HUES64 (cell line): ENCODE measurements around the gene NOTO.

Source experiments
- H3K27ac ChIP-seq: 2 replicates; pipeline ENCODE4 v1.7.0; 2013; ENCODE audit warnings: low read depth, low read length, inconsistent platforms
- H3K27me3 ChIP-seq: 2 replicates; pipeline ENCODE4 v1.6.1; 2013; ENCODE audit warnings: mild to moderate bottlenecking, low read length; ENCODE audit not compliant: insufficient read depth
- H3K36me3 ChIP-seq: 2 replicates; pipeline ENCODE4 v1.6.1; 2013; ENCODE audit warnings: mild to moderate bottlenecking, low read length; ENCODE audit not compliant: insufficient read depth
- H3K4me1 ChIP-seq: 2 replicates; pipeline ENCODE4 v1.6.1; 2013; ENCODE audit warnings: mild to moderate bottlenecking, low read length, moderate library complexity; ENCODE audit not compliant: insufficient read depth
- H3K4me3 ChIP-seq: 2 replicates; pipeline ENCODE4 v1.5.1; 2013; ENCODE audit warnings: mild to moderate bottlenecking, low read length, moderate library complexity
- H3K9ac ChIP-seq: 2 replicates; pipeline ENCODE4 v1.6.1; 2013; ENCODE audit warnings: mild to moderate bottlenecking, low read depth, low read length
- H3K9me3 ChIP-seq: 2 replicates; pipeline ENCODE4 v1.6.1; 2013; ENCODE audit warnings: low read depth, low read length; ENCODE audit not compliant: insufficient read depth
- WGBS: fragments of 150-250, 120-280 bp; methylation state at CpG from one replicate; pipeline ENCODE4 v1.1.7; 2013; ENCODE audit warnings: missing lambda C conversion rate; 5-methylcytosine and 5-hydroxymethylcytosine counted together

NOTO gene

DNA sequence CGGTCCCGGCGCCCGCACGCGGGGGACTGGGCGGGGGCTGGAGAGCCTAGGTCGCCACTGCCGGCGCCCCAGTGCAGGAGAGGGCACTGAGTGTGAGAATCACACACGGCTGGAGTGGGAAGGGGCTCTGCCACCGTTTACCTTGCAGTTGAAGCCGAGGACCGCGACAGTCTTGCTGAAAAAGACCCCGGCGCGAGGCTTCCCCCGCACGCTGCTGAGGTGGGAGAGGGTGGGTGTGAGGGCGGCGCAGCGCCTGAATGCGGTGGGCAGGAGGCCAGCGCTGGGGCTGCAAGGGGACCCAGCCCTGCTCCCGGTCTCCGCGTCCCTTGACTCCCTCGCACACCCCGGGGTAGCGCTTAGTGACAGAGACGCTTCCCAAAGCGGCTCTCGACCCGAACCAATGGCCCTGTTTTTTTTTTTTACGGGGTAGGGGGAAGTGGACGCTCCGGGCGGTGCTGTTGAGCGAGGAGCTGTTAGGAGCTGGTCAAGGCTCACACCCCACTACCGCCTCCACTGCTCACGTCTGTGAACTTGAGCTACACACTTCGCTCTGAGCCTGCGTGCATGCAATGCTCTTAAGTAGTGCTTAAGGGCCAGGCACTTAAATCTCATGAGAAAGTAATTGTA, 794 bp downstream of the NOTO start:
- Histone ChIP-seq H3K36me3 (no peaks in the 10 kb centered on the region), H3K9me3 (no peaks in the 10 kb centered on the region), H3K27ac (no peak overlapping the region), H3K4me3 (peak overlapping the region; percentile 51), H3K4me1 (no peaks in the 10 kb centered on the region), H3K27me3 (peaks cover 47% of the 10 kb centered on the region), H3K9ac (peak overlapping the region; percentile 25; the same call in 1 of the 2 replicates)
- 6% methylated on average over 44 of the region's 44 CpGs for WGBS

DNA sequence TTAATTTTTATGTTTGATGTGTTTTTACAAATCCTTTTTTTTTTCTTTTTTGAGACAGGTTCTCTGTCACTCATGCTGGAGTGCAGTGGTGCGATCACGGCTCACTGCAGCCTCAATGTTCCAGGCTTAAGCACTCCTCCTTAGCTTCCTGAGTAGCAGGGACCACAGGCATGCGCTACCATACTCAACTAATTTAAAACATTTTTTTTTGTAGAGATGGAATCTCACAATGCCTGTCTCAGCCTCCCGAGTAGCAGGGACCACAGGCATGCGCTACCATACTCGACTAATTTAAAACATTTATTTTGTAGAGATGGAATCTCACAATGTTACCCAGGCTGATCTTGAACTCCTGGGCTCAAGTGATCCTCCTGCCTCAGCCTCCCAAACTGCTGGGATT, 3.2 kb downstream of the NOTO start:
- H3K4me3 ChIP-seq, result no peak overlapping the region
- H3K4me1 ChIP-seq, result no peaks in the 10 kb centered on the region
- no peak overlapping the region for H3K9ac ChIP-seq
- WGBS, result 94% methylated on average over 6 of the region's 6 CpGs
- no peaks in the 10 kb centered on the region for H3K36me3 ChIP-seq
- no peaks in the 10 kb centered on the region for H3K9me3 ChIP-seq
- H3K27ac ChIP-seq, result no peak overlapping the region
- H3K27me3 ChIP-seq, result peaks cover 47% of the 10 kb centered on the region

GRCh38 chr2:73208258-73208657, 5.9 kb downstream of the NOTO start:
- Histone ChIP-seq H3K9ac (no peak overlapping the region), H3K36me3 (no peaks in the 10 kb centered on the region), H3K27me3 (peaks cover 24% of the 10 kb centered on the region), H3K4me1 (0 out of 2 replicates have a peak, but pooled peaks cover 4% of the 10 kb centered on the region), H3K9me3 (no peaks in the 10 kb centered on the region), H3K27ac (no peak overlapping the region), H3K4me3 (no peak overlapping the region)
- WGBS, result 86% methylated on average over 3 of the region's 3 CpGs

DNA sequence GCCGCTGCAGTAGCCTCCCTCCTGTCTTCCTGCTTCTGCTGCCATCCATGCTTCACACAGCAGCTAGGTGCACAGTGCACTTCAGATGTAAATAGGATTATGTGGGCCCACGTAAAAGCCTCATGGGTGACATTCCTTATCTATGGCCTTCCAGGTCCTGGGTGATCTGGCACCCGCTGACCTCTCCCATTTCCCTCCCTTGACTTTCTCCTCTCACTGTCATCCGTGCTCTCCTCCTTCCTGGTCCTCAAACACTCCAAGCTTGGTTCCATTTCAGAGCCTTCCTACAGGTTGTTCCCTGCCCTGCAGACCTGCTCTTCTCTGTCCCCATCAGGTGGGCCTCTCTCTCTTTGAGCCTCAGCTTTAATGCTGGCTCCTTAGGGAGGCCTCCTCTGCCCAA, 7.6 kb downstream of the NOTO start:
- Histone ChIP-seq H3K4me1 (peaks cover 7% of the 10 kb centered on the region; the same call in 1 of the 2 replicates), H3K27ac (no peak overlapping the region), H3K9ac (no peak overlapping the region), H3K36me3 (no peaks in the 10 kb centered on the region), H3K9me3 (no peaks in the 10 kb centered on the region), H3K27me3 (peaks cover 8% of the 10 kb centered on the region), H3K4me3 (no peak overlapping the region)
- WGBS, result 85% methylated on average over 4 of the region's 4 CpGs

- H3K9me3 ChIP-seq, result no peaks in the 10 kb centered on the region
- no peak overlapping the region for H3K9ac ChIP-seq
- H3K4me3 ChIP-seq, result no peak overlapping the region
- WGBS, result 92% methylated on average over 6 of the region's 6 CpGs
- no peaks in the 10 kb centered on the region for H3K36me3 ChIP-seq
- peaks cover 11% of the 10 kb centered on the region; the same call in 1 of the 2 replicates for H3K4me1 ChIP-seq
- H3K27me3 ChIP-seq, result 0 out of 2 replicates have a peak, but pooled peaks cover 2% of the 10 kb centered on the region
- no peak overlapping the region for H3K27ac ChIP-seq
Measured at GRCh38 chr2:73210696-73211095, 8.3 kb downstream of the NOTO start.

GRCh38 chr2:73212098-73212447, 9.7 kb downstream of the NOTO start:
- H3K27ac ChIP-seq, result no peak overlapping the region
- 78% methylated on average over 7 of the region's 7 CpGs for WGBS
- H3K9me3 ChIP-seq, result no peaks in the 10 kb centered on the region
- H3K36me3 ChIP-seq, result no peaks in the 10 kb centered on the region
- 0 out of 2 replicates have a peak, but pooled peaks cover 1% of the 10 kb centered on the region for H3K27me3 ChIP-seq
- no peak overlapping the region for H3K4me3 ChIP-seq
- H3K4me1 ChIP-seq, result peaks cover 11% of the 10 kb centered on the region; the same call in 1 of the 2 replicates
- no peak overlapping the region for H3K9ac ChIP-seq

DNA sequence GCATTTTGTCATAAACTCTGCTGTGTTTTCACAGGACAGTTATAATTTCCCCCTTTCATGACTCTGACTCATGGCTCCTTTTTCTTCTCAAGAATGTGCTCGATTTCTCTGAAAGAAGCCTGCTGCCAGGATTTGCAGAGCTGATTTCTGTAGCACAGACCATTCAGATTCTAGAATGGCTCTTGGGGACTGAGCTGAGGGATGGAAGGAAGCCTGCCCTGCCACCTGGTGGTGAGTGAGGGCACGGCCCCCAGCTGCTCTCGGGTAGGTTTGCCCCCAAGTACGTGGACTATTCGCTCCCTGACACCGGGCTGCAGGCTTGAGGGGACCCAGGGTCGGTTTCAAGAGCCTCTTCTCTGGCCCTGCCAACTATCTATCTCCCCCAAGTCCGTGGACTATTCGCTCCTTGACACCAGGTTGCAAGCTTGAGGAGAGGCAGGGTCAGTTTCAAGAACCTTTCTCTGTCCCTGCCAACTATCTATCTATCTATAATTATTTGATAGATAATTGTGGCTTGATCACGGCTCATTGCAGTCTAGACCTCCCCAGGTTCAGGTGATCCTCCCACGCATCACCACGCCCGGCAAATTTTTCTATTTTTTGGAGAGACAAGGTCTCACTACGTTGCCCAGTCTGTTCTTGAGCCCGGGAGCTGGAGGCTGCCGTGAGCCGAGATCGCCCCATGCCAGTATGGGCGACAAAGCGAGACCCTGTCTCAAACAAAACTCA, 10.2 kb downstream of the NOTO start:
- Histone ChIP-seq H3K4me3 (no peak overlapping the region), H3K9me3 (no peaks in the 10 kb centered on the region), H3K27ac (no peak overlapping the region), H3K9ac (no peak overlapping the region), H3K27me3 (no peaks in the 10 kb centered on the region), H3K36me3 (no peaks in the 10 kb centered on the region), H3K4me1 (peaks cover 11% of the 10 kb centered on the region; the same call in 1 of the 2 replicates)
- WGBS, result 51% methylated on average over 20 of the region's 20 CpGs

DNA sequence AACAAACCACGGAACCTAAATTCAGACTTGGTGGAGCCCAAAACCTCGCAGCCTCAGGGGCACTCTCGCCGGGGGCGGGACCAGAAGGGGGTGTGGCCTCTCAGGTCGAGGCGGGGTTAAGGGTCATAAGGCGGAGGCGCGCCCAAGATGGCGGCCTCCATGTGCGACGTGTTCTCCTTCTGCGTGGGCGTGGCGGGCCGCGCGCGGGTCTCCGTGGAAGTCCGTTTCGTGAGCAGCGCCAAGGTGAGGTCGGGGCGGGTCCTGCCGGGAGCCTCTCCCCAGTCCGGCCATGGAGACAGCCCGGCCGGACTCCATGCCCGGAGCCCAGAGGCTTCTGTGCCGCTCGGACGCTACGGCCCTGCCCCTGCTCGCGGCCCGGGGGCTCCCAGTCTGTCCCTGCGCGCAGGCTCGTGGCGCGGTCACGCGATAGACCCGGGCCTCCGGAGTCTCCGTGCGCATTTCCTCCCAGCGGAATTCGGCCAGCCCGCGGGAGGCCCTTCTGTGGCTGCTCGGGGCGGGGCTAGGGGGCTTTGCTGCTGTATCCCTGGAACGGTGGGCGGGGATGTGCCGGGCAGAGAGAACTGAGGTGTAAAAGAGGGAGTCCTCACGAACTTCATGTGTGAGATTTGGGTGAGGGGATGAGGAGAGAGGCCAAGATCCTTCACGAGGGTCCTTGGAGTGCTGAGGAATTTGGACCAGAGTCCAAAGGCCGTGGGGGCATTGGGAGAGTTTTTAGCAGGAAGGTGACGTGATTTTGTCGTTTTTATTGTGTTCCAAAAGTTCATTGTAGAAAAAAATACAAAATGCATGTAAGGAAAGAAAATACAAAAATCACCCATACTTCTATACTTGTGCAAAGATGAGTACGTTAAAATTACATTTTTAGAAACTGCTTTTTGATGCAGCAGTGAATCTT, 12.0 kb downstream of the NOTO start, which contains the start of gene SMYD5:
SMYD5 (plus strand) TSS at position 126 of the 916 bp plus-strand sequence; CDS start at position 148, 22 bp downstream.
- Histone ChIP-seq H3K9me3 (no peaks in the 10 kb centered on the region), H3K9ac (peak within 1 kb of the TSS; percentile 95), H3K27me3 (no peaks in the 10 kb centered on the region), H3K36me3 (peaks cover 4% of the 10 kb centered on the region; the same call in 1 of the 2 replicates), H3K27ac (peak within 1 kb of the TSS; percentile 89), H3K4me1 (peaks cover 11% of the 10 kb centered on the region; the same call in 1 of the 2 replicates), H3K4me3 (peak within 1 kb of the TSS; percentile 86)
- under 1% methylated on average over 63 of the region's 64 CpGs for WGBS

DNA sequence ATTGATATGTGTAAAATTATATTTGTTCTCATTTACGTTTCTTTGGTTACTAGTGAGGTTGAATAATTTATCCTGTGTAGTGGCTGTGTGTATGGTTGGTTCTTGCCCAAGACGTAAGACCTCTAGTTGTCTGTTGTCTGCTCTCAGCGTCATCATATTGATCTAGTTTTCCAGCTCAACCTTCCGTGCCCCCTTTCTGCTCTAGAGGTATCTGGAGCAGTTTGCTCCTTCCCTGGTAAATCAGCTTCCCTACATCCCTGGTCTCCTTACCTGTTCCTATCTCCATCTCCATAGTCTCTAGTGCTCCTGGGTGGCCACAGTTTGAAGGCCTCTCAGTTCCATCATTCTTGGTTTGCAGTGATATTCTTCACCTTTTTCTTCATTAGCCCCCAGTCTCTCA, 12.9 kb downstream of the NOTO start:
- Histone ChIP-seq H3K4me1 (peaks cover 11% of the 10 kb centered on the region; the same call in 1 of the 2 replicates), H3K4me3 (peak overlapping the region; percentile 86), H3K27ac (no peak overlapping the region), H3K9me3 (no peaks in the 10 kb centered on the region), H3K36me3 (peaks cover 12% of the 10 kb centered on the region), H3K9ac (no peak overlapping the region), H3K27me3 (no peaks in the 10 kb centered on the region)
- 86% methylated on average over 4 of the region's 4 CpGs for WGBS

GRCh38 chr2:73217160-73217559, 14.8 kb downstream of the NOTO start:
- H3K4me1 ChIP-seq, result peaks cover 11% of the 10 kb centered on the region; the same call in 1 of the 2 replicates
- no peaks in the 10 kb centered on the region for H3K27me3 ChIP-seq
- peaks cover 31% of the 10 kb centered on the region for H3K36me3 ChIP-seq
- H3K9me3 ChIP-seq, result no peaks in the 10 kb centered on the region
- H3K4me3 ChIP-seq, result no peak overlapping the region
- no peak overlapping the region for H3K9ac ChIP-seq
- H3K27ac ChIP-seq, result no peak overlapping the region
- WGBS, result 93% methylated on average over 5 of the region's 5 CpGs
